ENCODE measurements around the gene PLXDC2. TPM values are rescaled to one million over a fixed set of nuclear protein-coding genes. Genes with fewer than 3 reads are reported as not detected.

The PLXDC2 gene
- total and polyA plus RNA-seq, 2 experiments from 2014 or later = 13.5 to 19.4 TPM

DNA sequence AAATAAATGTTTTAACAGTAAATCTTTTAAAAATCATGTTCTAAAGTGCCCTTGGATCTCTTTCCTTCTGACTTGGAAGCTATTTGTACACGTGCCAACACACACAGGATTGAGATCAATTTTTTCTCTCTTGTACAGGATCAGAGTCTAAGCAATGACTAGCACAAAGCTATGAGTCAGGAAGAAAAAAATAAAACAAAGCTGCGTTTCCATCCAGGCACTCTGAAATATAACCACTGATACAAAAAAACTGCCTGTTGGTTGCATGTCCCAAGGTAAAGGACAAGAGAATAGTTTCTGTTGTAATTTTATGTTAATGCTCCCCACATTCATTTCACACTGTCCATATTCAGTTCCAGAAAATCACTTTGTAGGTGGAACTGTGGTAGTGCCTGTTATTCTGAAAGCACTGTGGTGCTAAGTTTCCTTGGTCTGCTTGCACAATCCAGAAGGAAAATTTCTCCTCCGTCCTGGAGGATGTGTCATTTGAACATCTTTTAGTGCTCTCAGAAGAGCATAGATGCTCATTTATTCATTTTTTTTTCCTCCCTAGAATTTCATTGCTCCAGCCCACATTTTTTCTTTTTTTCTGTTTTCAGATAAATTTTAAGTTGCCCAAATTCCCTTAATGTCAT, 113.4 kb downstream of the PLXDC2 start (continued):
- TF ChIP-seq, protein P1, sequence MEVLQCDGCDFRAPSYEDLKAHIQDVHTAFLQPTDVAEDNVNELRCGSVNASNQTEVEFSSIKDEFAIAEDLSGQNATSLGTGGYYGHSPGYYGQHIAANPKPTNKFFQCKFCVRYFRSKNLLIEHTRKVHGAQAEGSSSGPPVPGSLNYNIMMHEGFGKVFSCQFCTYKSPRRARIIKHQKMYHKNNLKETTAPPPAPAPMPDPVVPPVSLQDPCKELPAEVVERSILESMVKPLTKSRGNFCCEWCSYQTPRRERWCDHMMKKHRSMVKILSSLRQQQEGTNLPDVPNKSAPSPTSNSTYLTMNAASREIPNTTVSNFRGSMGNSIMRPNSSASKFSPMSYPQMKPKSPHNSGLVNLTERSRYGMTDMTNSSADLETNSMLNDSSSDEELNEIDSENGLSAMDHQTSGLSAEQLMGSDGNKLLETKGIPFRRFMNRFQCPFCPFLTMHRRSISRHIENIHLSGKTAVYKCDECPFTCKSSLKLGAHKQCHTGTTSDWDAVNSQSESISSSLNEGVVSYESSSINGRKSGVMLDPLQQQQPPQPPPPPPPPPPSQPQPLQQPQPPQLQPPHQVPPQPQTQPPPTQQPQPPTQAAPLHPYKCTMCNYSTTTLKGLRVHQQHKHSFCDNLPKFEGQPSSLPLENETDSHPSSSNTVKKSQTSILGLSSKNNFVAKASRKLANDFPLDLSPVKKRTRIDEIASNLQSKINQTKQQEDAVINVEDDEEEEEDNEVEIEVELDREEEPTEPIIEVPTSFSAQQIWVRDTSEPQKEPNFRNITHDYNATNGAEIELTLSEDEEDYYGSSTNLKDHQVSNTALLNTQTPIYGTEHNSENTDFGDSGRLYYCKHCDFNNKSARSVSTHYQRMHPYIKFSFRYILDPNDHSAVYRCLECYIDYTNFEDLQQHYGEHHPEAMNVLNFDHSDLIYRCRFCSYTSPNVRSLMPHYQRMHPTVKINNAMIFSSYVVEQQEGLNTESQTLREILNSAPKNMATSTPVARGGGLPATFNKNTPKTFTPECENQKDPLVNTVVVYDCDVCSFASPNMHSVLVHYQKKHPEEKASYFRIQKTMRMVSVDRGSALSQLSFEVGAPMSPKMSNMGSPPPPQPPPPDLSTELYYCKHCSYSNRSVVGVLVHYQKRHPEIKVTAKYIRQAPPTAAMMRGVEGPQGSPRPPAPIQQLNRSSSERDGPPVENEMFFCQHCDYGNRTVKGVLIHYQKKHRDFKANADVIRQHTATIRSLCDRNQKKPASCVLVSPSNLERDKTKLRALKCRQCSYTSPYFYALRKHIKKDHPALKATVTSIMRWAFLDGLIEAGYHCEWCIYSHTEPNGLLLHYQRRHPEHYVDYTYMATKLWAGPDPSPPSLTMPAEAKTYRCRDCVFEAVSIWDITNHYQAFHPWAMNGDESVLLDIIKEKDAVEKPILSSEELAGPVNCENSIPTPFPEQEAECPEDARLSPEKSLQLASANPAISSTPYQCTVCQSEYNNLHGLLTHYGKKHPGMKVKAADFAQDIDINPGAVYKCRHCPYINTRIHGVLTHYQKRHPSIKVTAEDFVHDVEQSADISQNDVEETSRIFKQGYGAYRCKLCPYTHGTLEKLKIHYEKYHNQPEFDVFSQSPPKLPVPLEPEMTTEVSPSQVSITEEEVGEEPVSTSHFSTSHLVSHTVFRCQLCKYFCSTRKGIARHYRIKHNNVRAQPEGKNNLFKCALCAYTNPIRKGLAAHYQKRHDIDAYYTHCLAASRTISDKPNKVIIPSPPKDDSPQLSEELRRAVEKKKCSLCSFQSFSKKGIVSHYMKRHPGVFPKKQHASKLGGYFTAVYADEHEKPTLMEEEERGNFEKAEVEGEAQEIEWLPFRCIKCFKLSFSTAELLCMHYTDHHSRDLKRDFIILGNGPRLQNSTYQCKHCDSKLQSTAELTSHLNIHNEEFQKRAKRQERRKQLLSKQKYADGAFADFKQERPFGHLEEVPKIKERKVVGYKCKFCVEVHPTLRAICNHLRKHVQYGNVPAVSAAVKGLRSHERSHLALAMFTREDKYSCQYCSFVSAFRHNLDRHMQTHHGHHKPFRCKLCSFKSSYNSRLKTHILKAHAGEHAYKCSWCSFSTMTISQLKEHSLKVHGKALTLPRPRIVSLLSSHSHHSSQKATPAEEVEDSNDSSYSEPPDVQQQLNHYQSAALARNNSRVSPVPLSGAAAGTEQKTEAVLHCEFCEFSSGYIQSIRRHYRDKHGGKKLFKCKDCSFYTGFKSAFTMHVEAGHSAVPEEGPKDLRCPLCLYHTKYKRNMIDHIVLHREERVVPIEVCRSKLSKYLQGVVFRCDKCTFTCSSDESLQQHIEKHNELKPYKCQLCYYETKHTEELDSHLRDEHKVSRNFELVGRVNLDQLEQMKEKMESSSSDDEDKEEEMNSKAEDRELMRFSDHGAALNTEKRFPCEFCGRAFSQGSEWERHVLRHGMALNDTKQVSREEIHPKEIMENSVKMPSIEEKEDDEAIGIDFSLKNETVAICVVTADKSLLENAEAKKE (CRISPR knock-in tag; IDR thresholded peaks at IDR 0.05) = no peak
- TF ChIP-seq, protein P2, sequence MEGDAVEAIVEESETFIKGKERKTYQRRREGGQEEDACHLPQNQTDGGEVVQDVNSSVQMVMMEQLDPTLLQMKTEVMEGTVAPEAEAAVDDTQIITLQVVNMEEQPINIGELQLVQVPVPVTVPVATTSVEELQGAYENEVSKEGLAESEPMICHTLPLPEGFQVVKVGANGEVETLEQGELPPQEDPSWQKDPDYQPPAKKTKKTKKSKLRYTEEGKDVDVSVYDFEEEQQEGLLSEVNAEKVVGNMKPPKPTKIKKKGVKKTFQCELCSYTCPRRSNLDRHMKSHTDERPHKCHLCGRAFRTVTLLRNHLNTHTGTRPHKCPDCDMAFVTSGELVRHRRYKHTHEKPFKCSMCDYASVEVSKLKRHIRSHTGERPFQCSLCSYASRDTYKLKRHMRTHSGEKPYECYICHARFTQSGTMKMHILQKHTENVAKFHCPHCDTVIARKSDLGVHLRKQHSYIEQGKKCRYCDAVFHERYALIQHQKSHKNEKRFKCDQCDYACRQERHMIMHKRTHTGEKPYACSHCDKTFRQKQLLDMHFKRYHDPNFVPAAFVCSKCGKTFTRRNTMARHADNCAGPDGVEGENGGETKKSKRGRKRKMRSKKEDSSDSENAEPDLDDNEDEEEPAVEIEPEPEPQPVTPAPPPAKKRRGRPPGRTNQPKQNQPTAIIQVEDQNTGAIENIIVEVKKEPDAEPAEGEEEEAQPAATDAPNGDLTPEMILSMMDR (conservative IDR thresholded peaks at IDR 0.05; ENCODE audit: low read depth in 2 of 2) = no peak
- TF ChIP-seq, protein P3, sequence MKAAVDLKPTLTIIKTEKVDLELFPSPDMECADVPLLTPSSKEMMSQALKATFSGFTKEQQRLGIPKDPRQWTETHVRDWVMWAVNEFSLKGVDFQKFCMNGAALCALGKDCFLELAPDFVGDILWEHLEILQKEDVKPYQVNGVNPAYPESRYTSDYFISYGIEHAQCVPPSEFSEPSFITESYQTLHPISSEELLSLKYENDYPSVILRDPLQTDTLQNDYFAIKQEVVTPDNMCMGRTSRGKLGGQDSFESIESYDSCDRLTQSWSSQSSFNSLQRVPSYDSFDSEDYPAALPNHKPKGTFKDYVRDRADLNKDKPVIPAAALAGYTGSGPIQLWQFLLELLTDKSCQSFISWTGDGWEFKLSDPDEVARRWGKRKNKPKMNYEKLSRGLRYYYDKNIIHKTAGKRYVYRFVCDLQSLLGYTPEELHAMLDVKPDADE (IDR thresholded peaks at IDR 0.05) = no peak
- no peak for TF ChIP-seq EZH2 (IDR thresholded peaks at IDR 0.05; ENCODE audit: low read depth, unreplicated experiment)
